Calu3 (cell line): Measurements from ENCODE around the gene TMEM91. TPM values are rescaled to one million over a fixed set of nuclear protein-coding genes. Genes with fewer than 3 reads are reported as not detected.

Source experiments
- BruUV-seq: library from RNA; stranded (reverse); fragments of 400-500 nt; replicated peaks from 2 replicates; lab custom pipeline; 2021; lab: Mats Ljungman, UMichigan
- CTCF ChIA-PET: fragments of 300-600 bp; sonication (Branson Sonifier 250); formaldehyde crosslinking; loops from one replicate; lab custom pipeline; 2022; ENCODE audit warnings: antibody characterized with exemption; lab: Charles Lee
- DNase-seq: peaks from one replicate; pipeline ENCODE4 v3.0.0; 2022
- H3K27ac Mint-ChIP-seq: one replicate; pipeline ENCODE4 v1.8.0; 2022; ENCODE audit warnings: mixed read lengths; ENCODE audit not compliant: unreplicated experiment
- H3K27me3 Mint-ChIP-seq: one replicate; pipeline ENCODE4 v1.8.0; 2022; ENCODE audit warnings: mixed read lengths; ENCODE audit not compliant: unreplicated experiment
- H3K36me3 Mint-ChIP-seq: one replicate; pipeline ENCODE4 v1.8.0; 2022; ENCODE audit warnings: mild to moderate bottlenecking, moderate library complexity, mixed read lengths; ENCODE audit not compliant: insufficient read depth, unreplicated experiment
- H3K4me1 Mint-ChIP-seq: one replicate; pipeline ENCODE4 v1.8.0; 2022; ENCODE audit warnings: mild to moderate bottlenecking, low read depth, mixed read lengths; ENCODE audit not compliant: unreplicated experiment
- H3K4me3 Mint-ChIP-seq: one replicate; pipeline ENCODE4 v1.8.0; 2022; ENCODE audit warnings: mild to moderate bottlenecking, low read depth, moderate library complexity, mixed read lengths; ENCODE audit not compliant: unreplicated experiment
- H3K9me3 Mint-ChIP-seq: one replicate; pipeline ENCODE4 v1.8.0; 2022; ENCODE audit warnings: low read depth, mixed read lengths; ENCODE audit not compliant: unreplicated experiment
- CTCF ChIP-seq: fragments of 200-600 bp; IDR thresholded peaks from one replicate; pipeline ENCODE4 v1.8.0; 2022; ENCODE audit warnings: antibody characterized with exemption; ENCODE audit not compliant: unreplicated experiment
- intact Hi-C: fragments of 100-400 bp; cut with micrococcal nuclease; formaldehyde crosslinking; loops from one replicate; pipeline ENCODE4 v1.10.0; 2022; ENCODE audit not compliant: unreplicated experiment
- total RNA-seq: library from RNA; stranded (reverse); gene quantifications from 2 replicates; pipeline ENCODE4 v1.2.3, GENCODE V29; 2022

Gene TMEM91
- total RNA-seq, 1 experiment from 2014 or later = 3.9 TPM

GRCh38 chr19:41332468-41332867, 43.9 kb upstream of the TMEM91 start:
- H3K36me3 Mint-ChIP-seq = peaks cover 27% of the 10 kb centered on the region
- H3K4me3 Mint-ChIP-seq = no peak overlapping the region
- no peaks in the 10 kb centered on the region for H3K27me3 Mint-ChIP-seq
- H3K9me3 Mint-ChIP-seq = no peaks in the 10 kb centered on the region
- no peaks in the 10 kb centered on the region for H3K4me1 Mint-ChIP-seq
- H3K27ac Mint-ChIP-seq = no peak overlapping the region
- no peak for TF ChIP-seq CTCF
- intact Hi-C loops = no loop called here
- BruUV-seq = no TSS peak
- CTCF ChIA-PET = no interaction called here
- no peak for DNase-seq

- no peaks in the 10 kb centered on the region for H3K4me1 Mint-ChIP-seq
- intact Hi-C loops = no loop called here
- H3K27me3 Mint-ChIP-seq = no peaks in the 10 kb centered on the region
- CTCF ChIA-PET = no interaction called here
- H3K27ac Mint-ChIP-seq = no peak overlapping the region
- no peak for DNase-seq
- H3K4me3 Mint-ChIP-seq = no peak overlapping the region
- BruUV-seq = no TSS peak
- peaks cover 10% of the 10 kb centered on the region for H3K36me3 Mint-ChIP-seq
- TF ChIP-seq CTCF = no peak
- H3K9me3 Mint-ChIP-seq = no peaks in the 10 kb centered on the region
These were observed 41.5 kb upstream of the TMEM91 start for GRCh38 chr19:41334793-41335192.

- Mint-ChIP-seq H3K4me3 (no peak overlapping the region), H3K9me3 (no peaks in the 10 kb centered on the region), H3K4me1 (no peaks in the 10 kb centered on the region), H3K27me3 (no peaks in the 10 kb centered on the region), H3K36me3 (peaks cover 10% of the 10 kb centered on the region), H3K27ac (no peak overlapping the region)
- intact Hi-C loops = no loop called here
- BruUV-seq = no TSS peak
- CTCF ChIA-PET = interaction anchor here (0.7 kb wide), 1 partner anchor 74 kb away, joined by 4 read pairs; no protein-coding TSS in a partner anchor
- DNase-seq = no peak
- TF ChIP-seq CTCF = no peak
These were observed 40.9 kb upstream of the TMEM91 start for GRCh38 chr19:41335467-41335866.

GRCh38 chr19:41339936-41340335, 36.4 kb upstream of the TMEM91 start:
- no peaks in the 10 kb centered on the region for H3K4me1 Mint-ChIP-seq
- TF ChIP-seq CTCF = no peak
- peaks cover 7% of the 10 kb centered on the region for H3K36me3 Mint-ChIP-seq
- H3K9me3 Mint-ChIP-seq = no peaks in the 10 kb centered on the region
- no peak overlapping the region for H3K27ac Mint-ChIP-seq
- TSS peak; percentile 45 for BruUV-seq
- no peaks in the 10 kb centered on the region for H3K27me3 Mint-ChIP-seq
- intact Hi-C loops = loop anchor here (10.0 kb wide), 1 partner anchor 235 kb away; the partner anchor contains the start of gene CEACAM21
- no peak overlapping the region for H3K4me3 Mint-ChIP-seq
- CTCF ChIA-PET = interaction anchor here (0.6 kb wide), 1 partner anchor 37 kb away, joined by 3 read pairs; no protein-coding TSS in a partner anchor
- no peak for DNase-seq
